HT1080 (cell line): Measurements from ENCODE around the gene DIS3L. TPM values are rescaled to one million over a fixed set of nuclear protein-coding genes. Genes with fewer than 3 reads are reported as not detected.
A peak's percentile ranks its signal among the peaks of the same experiment; 100 is the strongest.
"Not testable (repeated sequence)": the region's sequence is repeated elsewhere in the genome, so short reads cannot be mapped to it uniquely, and the experiment has no call there.

Experiments used
- DNase-seq: peaks from one replicate; pipeline ENCODE4 v3.0.0-alpha.2; 2015; ENCODE audit warnings: low read depth
- total RNA-seq: library from RNA; depleted of rRNA; stranded (reverse); fragments of >200 nt; shearing (Covaris generic); gene quantifications from 2 replicates; pipeline ENCODE4 v1.2.3, GENCODE V29; 2014

DIS3L gene
- total RNA-seq, 1 experiment from 2014 or later, result 21.3 TPM

DNA sequence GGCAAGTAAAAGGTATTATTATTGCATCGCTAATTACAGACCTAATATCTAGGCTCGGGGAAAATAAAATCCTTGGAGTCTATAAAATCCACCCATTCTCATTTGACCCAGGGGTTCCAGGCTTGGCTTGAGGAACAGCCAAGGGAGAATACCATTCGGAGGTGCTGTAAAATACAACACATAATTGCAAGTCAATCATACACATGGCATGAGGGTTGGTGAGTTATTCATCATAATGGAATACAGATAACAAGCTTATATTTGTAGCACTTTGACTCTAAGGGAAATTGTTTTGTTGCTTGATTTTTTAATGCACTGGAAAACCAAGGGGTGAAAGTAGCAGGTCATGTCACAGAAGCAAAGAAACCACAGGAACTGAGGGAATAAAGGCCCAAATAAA, 16.8 kb upstream of the DIS3L start:
- DNase-seq, result no peak

DNA sequence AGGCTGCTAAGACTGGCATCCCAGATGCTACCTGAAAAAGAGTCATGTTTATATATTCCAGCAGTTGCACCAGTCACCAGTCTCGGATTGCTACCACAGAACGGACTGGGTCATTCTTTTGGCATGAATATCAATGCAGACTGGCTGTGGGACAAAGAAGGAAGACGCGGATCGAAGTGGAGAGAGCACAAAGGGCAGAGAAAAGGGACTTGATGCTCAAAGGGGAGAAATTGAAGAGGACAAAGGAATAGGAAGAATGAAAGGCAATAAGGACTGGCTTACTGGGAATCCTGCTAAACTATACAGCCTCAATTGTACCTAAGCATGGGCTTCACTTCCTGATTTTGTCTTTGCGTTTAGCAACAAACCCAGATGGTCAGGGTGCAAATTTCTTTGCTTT, 15.3 kb upstream of the DIS3L start:
- DNase-seq, result no peak

DNA sequence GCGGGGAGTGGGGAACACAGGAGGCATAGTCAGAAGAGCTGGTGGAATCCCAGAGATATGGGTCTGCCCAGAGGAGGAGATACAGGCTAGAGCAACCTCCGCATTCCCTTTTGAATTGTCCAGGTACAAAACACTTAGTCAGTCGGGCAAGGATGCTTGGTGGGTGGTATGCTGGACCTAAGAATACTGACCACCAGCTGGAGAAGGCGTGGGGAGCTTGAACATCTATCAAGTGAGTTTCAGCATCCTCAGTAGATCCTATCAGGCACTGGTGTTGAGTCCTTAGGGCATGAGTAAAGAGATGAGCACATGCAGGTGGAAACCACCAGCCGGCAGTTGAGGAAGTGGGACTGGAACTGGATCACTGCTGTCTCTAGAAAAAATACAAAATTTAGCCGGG, 14.7 kb upstream of the DIS3L start:
- no peak for DNase-seq

DNA sequence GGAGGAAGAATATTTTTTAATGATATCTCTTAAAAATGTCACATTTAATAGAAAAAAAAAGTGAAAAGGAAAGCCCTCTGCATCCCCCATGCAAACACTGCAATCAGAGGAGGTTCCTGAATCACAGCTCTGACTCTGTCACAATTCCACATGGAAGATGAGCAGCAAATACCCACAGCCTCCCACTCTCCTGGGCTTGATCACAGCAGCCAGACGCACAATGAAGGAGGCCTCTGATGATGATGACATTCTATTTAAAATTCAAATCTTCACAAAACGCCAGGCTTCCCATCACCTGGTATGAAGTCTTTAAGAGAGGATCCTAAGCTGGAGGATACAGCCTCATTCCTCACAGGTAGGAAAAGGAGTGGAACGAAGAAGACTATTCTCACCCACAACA, 9.1 kb upstream of the DIS3L start:
- no peak for DNase-seq

DNA sequence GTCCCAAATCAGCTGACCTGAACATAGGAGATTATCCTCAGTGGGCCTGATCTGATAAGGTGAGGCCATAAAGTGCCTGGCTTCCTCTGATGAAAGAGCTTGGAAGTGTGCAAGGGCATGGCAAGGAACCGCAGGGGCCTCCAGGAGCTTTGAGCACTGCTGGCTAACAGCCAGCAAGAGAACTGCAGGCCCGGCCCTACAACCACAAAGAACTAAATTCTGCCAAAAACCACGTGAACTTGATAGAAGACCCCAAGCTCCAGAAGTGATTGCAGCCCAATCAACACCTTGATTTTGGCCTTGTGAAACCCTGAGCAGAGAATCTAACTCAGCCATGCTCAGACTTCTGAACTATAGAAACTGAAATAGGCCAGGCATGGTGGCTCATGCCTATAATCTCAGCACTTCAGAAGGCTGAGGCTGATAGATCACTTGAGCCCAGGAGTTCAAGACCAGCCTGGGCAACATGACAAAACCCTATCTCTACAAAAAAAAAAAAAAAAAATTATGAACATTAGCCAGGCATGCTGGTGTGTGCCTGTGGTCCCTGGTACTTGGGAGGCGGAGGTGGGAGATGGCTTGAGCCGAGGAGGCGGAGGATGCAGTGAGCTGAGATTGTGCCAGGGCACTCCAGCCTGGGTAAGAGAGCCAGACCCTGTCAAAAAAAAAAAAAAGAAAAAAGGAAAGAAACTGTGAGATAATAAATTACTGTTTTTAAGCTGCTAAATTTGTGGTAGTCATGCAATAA, 7.7 kb upstream of the DIS3L start:
- DNase-seq, result peak; percentile 4

DNA sequence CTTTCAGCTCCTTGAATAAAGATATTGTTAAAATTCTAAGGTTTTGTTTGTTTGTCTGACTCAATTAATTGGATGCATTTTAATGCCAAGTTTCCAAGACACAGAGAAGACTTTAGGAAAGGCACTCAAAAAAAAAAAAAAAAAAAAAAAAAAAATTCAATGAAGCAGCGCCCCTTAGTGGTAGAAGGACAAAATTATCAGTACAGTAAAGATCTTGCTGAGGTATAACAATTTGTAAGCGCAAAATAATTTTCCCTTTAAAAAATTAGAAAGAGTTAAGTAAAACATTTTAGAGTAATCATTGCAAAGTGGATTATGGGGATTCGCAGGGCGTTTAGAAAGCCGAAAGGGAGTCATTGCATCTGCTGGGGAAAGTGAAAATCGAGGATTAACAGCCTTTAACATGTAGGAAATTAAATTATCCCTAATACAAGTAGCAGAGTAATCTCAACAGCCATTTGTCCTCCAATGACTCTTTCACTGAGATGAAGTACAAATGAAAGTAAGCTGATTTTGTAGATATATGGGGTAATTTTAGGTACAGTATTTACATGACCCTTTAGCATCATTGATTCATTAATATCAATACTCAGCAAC, 5.8 kb upstream of the DIS3L start:
- peak; percentile 50 for DNase-seq

DNA sequence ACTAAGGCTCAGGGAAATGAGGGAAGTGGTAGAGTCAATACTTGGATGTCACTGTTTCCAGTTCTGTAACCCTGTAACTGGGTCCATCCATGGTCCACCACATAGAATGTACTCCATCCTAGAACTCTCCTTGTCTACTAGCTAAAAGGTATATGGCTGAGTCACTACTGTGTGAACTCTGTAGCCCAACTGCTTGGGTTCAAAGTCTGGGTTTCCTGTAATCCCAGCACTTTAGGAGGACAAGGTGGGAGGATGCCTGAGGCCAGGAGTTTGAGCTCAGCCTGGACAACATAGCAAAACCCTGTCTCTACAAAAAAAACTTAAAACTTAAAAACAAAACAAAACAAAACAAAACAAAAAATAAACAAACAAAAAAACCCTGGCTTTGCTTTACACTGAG, 5.3 kb upstream of the DIS3L start:
- DNase-seq, result no peak

DNA sequence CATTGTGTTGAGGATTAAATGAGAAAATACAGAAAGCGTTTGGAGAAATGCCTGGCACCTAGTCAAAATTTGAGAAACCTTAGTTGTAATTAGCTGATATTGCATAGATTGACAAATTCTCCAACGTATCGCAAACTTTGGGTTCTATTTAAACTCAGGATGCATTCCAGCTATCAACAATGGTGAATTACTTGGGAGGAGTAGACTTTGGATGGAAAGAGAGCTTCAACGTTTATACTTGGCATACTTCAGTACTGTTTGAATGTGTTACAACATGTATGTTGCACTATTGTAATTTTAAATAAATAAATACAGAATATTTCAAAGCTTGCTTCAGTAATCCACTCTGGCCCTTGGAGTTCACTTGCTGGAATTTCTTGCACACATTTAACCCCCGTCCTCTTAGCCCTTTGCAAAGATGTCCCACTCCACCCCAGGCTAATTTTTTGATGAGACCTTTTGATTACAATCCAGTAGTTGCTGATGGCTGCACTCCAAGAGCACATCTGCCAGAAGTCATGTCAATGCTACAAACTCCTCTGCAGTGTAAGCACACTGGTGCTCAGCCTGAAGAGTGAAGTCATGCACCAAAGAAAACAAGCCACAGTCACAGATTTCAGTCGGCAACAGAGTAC, 4.7 kb upstream of the DIS3L start:
- DNase-seq, result no peak

DNA sequence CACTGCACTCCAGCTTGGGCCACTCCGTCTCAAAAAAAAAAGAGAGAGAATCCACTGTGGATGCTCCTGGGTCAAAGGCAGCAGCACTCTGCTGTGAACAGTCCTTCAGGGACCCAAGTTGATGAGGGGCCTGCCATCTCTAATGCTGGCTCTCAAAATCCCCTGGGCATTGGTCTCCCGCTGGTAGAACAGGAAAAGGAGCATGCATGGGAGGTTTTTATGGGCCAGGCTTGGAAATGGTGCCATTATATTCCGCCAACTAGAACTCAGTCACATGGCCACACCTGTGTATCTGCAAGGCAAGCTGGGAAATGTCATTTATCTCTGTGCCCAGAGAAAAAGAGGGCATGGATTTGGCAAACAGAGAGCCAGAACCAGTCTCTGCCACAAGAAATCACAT, 3.4 kb upstream of the DIS3L start:
- no peak for DNase-seq

DNA sequence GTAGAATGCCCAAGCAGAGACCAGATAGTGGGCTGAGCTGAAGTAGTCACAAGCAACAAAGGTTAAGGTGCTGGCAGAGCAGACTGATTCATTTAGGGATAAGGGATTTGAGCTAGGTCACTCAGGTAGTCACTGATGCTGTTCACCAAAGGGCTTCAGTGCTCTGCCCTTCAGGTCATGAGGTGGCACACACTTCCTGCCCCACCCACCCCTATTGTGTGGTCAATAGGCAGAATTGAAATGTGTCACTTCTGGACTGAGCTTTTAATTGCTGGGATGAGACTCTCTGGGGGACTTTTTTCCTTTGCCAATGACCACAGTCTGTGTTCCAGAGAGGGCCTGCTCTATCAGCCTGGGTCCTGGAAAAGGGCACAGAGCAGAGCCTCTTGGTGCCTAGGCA, 2.9 kb upstream of the DIS3L start:
- peak; percentile 7 for DNase-seq

DNA sequence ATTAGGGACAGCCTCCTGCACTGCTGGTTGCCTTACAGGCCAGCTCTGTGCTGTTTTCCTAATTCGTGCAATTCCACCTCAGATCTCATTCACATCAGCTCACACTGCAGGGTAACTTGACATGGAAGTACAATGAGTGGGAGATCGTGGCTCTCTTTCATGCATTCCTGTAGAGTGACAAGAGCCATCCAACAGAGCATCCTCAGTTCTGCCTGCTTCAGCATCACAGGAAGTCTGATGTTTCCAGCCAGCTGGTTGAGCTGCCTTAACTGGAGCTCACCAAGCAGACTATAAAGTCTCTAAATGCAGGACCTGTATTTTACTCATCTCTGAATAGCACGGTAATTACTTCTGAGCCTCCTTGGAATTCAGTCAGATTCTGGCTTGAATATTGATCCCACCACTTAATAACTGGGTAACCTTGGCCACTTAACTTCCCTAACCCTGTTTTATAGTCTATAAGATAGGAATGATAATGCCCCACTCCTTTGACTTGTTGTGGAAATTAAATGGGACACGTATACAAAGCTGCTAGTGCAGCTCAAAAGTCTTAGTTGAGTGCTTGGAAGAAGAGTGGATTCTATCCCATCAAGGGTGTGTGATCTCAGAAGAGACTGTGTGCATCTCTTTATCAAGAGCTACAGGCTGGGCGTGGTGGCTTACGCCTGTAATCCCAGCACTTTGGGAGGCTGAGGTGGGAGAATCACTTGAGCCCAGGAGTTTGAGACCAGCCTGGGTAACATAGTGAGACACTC, 1.4 kb upstream of the DIS3L start:
- DNase-seq, result peak; percentile 21

DNA sequence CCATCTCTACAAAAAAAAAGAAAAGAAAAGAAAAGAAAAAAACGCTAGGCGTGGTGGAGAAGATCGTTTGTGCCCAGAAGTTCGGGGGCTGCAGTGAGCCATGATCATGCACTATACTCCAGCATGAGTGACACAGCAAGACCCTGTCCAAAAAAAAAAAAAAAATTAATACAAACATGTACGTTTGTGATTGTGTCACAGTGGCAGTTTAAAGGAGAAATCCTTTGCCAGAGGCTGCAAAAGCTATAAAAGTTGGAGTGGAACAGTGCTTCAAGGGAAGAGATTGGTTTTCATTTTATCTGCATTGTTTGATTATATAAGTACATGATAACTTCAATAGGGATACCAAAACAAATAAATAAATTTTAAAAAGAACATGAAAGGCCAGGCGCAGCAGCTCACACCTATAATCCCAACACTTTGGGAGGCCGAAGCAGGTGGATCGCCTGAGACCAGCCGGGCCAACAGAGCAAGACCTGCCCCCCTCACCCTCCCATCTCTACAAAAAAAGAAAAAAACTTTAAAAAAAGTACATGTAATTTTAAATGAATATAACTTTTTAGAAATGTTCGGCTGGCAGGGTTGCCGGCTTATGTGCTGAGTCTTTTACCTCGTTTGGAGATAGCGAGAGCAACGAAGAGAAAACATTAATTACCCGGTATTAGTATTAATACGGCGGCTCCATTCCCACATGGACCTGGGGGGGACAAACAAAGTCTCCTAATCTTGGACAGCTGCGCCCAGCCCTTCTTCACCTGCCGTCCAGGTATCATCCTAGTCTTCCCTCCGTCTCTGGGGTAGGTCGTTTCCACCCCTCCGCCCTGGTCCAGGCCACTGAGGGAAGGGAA, 573 bp upstream of the DIS3L start:
- peak; percentile 3 for DNase-seq

DNA sequence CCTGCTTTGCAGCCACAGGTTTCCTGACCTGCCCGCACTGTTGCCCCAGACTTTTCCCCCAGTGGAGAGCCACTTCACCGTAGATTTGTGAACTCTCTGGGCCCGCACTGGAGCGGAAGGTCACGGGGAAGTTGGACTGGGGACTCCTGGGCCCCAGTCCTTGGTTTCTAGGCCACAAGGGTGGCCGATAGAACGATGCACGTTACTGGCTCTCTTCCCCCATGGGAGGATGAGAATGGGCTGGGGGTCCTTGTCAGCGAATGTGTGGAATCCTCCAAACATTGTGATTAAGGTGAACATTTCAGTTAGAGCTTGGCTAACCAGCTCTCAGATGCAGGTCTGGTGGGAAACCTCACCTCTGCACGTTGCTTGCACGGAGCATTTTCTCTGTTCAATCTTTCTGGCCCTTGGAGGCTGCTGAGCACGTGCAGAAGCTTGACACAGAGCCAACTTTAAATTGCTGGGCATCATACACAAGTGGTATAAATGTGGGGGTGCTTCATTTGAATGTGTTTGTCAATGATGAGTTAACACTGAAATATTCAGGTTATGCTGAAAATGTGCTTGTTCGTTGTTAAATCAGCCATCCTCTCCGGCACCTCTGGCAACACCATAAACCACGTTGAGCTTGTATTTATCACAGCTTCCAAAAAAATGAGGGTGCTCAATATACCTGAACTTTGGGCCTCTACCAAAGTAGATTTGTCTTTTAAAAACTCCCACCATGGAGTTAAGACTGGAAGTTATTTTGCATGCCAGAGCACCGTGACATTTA, 976 bp downstream of the DIS3L start:
- DNase-seq, result peak; percentile 81

DNA sequence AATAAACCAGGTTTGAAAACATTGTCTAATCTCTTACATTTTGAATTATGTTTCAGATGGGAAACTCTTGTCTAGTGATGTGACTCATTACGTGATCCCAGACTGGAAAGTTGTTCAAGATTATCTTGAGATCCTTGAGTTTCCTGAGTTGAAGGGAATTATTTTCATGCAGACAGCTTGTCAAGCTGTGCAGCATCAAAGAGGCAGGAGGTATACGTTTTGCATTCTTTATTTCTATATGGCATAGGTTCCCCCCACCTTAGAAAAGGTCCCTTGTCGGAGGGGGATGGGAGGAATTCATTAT, 1.5 kb downstream of the DIS3L start:
- no peak for DNase-seq

DNA sequence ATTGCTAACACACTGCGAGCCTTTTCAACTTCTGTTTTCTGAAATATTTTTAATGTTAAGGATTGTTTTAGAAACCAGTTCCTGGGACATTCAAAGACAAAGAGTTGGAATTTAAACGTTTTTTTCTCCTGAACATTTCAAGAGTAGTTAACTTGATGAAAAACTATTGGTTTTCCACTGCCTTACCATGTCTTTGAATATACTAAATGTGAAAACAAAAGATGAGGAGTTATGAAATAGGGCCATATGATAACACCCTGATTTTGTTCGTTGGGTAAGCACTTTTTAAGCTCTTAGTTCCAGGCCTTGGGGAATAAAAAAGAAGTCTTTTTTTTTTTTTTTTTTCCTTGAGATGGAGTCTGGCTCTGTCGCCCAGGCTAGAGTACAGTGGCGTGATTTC, 2.8 kb downstream of the DIS3L start:
- no peak for DNase-seq

DNA sequence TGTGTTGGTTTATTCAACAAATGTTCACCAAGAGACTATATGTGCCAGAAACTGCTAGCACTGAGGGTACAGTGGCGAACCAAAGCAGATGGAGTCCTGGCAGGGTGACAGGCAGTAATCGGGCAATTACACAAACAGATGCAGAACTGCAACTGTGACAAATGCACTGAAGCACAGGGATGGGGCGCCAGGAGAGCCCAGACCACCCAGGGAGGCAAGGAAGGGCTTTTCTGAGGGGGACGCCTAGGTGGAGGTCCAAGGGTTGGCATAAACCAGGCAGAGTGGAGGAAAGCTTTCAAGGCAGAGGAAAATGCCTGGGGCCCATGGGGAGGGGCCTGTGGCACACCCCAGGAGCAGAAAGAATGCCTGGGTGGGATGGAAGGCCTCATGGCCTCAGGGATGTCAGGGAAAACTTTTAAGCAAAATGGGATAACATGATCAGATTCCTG, 5.5 kb downstream of the DIS3L start:
- no peak for DNase-seq

DNA sequence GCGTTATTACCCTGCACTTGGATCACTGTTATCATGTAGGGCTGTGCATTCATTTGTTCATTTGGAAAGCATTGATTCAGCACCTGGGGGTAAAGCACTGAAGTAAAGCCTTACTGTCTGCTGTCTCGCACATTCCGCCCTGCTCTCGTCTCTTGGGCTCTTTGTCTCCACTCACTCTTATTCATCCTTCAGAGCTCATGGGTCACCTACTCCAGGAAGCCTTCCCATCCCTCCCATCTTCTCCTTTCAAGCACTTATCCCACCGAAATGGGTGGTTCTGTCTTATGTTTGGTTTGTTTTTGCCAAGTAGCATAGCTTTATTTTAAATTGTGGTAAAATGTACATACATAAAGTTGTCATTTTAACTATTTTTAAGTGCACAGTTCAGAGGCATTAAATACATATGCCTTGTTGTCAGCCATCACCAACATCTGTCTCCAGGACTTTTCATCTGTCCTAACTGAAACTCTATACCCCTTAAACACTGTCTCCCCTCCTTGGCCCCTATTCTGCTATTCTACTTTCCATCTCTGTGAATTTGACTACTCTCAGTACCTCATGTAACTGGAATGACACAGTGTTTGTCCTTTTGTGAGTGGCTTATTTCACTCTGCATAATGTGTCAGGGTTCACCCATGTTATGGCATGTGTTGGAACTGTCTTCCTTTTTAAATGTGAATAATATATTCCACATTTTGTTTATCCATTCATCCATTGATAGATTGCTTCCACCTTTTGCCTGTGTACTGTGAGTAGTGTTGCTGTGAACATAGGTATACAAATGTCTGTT, 9.3 kb downstream of the DIS3L start:
- DNase-seq, result no peak

DNA sequence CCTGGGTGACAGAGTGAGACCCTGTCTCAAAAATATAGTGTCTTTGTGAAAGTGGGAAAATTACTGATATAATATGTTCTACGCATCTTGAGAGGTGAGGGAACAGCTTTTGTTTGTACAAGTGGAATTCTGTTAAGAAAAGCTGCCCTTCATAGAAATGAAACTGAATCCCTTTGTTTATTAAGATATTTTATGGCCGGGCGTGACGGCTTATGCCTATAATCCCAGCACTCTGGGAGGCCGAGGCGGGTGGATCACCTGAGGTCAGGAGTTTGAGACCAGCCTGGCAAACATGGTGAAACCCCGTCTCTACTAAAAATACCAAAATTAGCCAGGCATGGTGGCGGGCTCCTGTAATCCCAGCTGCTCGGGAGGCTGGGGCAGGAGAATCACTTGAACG, 11.1 kb downstream of the DIS3L start:
- not testable (repeated sequence) for DNase-seq

DNA sequence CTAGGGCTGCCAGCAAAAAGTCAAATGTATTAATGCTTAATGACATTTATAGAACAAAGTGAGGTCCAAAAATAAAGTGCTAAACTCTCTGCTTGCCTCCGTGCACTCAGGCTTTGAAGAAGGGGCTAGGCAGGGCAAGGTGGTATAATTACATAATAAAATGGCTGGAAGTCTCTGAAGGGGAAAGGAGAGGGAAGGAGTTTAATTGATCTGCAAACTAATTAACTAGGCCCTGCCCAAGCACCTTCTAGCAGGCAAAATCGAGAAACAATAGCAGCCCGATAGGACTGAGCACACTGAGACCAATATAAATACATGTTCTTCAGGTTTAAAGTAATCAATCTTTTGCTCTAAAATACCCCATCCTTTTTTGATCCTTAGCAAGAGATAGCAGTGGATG, 13.0 kb downstream of the DIS3L start:
- DNase-seq, result no peak

DNA sequence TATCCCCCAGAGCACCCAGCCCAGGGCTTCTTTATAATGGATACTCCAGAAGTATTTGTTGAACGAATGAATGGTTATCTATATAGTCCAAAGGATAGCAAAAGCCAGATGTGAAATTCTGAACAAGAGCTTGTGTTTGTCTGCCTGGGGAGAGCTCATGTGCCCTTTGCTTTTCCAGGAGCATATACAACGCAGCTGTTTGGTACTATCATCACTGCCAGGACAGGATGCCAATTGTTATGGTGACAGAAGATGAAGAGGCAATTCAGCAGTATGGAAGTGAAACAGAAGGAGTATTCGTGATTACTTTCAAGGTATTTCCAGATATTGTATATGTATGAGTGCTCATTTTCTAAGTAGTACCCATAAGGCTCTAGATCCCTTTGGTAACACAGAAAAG, 15.2 kb downstream of the DIS3L start:
- no peak for DNase-seq
